HG02759 (cell line): ENCODE measurements around the gene FKBP6.
"Not testable (repeated sequence)": the region's sequence is repeated elsewhere in the genome, so short reads cannot be mapped to it uniquely, and the experiment has no call there.

Experiments
- ATAC-seq: cut with Tn5 transposase; IDR thresholded peaks from one replicate; pipeline ENCODE4 v1.9.1; 2021; ENCODE audit warnings: mild to moderate bottlenecking, moderate library complexity; ENCODE audit not compliant: unreplicated experiment

FKBP6 gene

GRCh38 chr7:73387908-73388414, 60.0 kb downstream of the FKBP6 start:
- ATAC-seq: no peak

DNA sequence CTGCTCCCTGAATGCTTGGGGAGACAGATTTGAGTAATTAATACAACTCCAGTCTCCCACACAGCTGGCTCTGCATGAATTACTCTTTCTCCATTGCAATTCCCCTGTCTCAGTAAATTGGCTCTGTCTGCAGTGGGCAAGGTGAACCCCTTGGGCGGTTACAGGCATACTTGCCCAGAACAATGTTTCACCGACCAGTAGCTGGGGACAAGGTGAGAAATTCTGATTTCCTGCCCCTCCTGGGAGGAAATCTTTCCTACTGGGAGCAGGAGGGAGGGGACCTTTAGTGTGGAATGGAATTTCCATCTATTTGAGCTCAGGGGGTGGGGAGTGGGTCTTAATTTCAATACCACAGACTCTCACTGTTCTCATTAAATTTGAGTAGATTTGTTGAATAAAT, 63.4 kb downstream of the FKBP6 start:
- ATAC-seq: no peak

DNA sequence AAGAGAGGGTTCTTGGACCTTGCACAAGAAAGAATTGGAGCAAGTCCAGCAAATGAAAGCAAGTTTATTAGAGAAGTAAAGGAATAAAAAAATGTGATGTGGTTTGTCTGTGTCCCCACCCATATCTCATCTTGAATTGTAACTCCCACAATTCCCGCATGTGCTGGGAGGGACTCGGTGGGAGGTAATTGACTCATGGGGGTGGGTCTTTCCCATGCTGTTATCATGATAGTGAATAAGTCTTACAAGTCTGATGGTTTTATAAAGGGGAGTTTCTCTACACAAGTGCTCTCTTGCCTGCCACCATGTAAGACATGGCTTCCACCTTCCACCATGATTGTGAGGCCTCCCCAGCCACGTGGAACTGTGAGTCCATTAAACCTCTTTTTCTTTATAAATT, 66.5 kb downstream of the FKBP6 start:
- no peak for ATAC-seq

GRCh38 chr7:73395538-73396503, 67.9 kb downstream of the FKBP6 start:
- no peak for ATAC-seq

GRCh38 chr7:73397521-73398281, 69.7 kb downstream of the FKBP6 start:
- ATAC-seq: no peak

DNA sequence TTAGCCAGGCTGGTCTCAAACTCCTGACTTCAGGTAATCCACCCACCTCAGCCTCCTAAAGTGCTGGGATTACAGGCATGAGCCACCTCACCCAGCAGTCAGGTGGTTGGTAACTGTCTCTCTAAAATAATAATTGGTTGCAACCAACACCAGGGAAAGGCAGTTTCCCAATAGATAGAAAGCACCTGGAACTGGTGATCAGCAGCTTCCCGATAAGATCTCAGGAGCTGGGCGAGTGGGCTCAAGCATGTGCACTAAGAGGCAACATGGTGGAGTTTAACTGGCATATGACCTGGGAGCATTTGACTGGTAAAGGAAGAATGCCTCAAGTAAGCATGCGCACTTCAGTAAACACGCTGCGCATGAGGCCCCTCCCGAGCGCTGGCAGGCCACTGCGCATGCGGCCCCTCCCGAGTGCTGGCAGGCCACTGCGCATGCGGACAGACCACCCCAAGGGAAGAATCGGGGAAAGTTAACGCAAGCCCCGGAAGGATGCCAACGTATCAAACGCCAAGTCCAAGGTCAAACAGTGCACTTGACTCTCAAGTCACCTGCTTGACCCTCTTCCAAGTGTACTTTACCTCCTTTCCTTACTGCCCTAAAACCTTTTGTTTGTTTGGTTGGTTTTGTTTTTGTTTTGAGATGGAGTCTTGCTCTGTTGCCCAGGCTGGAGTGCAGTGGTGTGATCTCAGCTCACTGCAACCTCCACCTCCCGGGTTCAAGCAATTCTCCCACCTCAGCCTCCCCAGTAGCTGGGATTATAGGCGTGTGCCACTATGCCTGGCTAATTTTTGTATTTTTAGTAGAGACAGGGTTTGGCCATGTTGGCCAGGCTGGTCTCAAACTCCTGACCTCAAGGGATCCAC, 71.5 kb downstream of the FKBP6 start:
- not testable (repeated sequence) for ATAC-seq

- ATAC-seq: not testable (repeated sequence)
These were observed 76.9 kb downstream of the FKBP6 start for GRCh38 chr7:73404860-73405259.
